ENCODE results near the gene SLC8A3. TPM values are rescaled to one million over a fixed set of nuclear protein-coding genes. Genes with fewer than 3 reads are reported as not detected.

The SLC8A3 gene
- total and polyA plus RNA-seq, 9 of the 15 experiments (the other 6 are each of a cell fraction or from before 2014, with no cell fraction given): not detected

- TF ChIP-seq KDM4B (IDR thresholded peaks at IDR 0.05; ENCODE audit: borderline replicate concordance in 2 of 2, low read depth in 1 of 2) (no peak), USF1 (CRISPR knock-in tag; IDR thresholded peaks at IDR 0.05) (no peak), NCOA2 (IDR thresholded peaks at IDR 0.05; ENCODE audit: partially characterized antibody in 2 of 2) (no peak), E2F3 (CRISPR knock-in tag; IDR thresholded peaks at IDR 0.05) (no peak), MECOM (CRISPR knock-in tag; IDR thresholded peaks at IDR 0.05) (0 out of 2 replicates have a peak, but pooled peaks have one; percentile 31), RBBP5 (IDR thresholded peaks at IDR 0.05; ENCODE audit: borderline replicate concordance, insufficient read depth, low read length, poor library complexity, severe bottlenecking) (no peak), ZNF407 (IDR thresholded peaks at IDR 0.05; ENCODE audit: low read depth) (no peak), CHAMP1 (IDR thresholded peaks at IDR 0.05) (peak; percentile 92), RAD51 (IDR thresholded peaks at IDR 0.05; ENCODE audit: borderline replicate concordance, low read depth) (0 out of 2 replicates have a peak, but pooled peaks have one; percentile 31), NR2C2 (CRISPR knock-in tag; IDR thresholded peaks at IDR 0.05) (no peak), NR2C2 (tag; IDR thresholded peaks at IDR 0.05) (peak; percentile 58; the same call in 1 of the 2 replicates), NFYB (IDR thresholded peaks at IDR 0.05; ENCODE audit: extremely low read depth, insufficient read length) (no peak), SIRT6 (IDR thresholded peaks at IDR 0.05; ENCODE audit: low read depth, low read length) (no peak), NFE2L1 (tag; IDR thresholded peaks at IDR 0.05; ENCODE audit: borderline replicate concordance, low read depth) (no peak), MEIS2 (IDR thresholded peaks at IDR 0.05; ENCODE audit: partially characterized antibody) (peak; percentile 75), TAF9B (IDR thresholded peaks at IDR 0.05; ENCODE audit: partially characterized antibody) (no peak), ZFP1 (CRISPR knock-in tag; IDR thresholded peaks at IDR 0.05) (no peak)
These were observed 49.0 kb upstream of the SLC8A3 start (continued) for GRCh38 chr14:70237710-70238109.
